H54 (cell line): ENCODE measurements around the gene AGK.
"Not testable (repeated sequence)": the region's sequence is repeated elsewhere in the genome, so short reads cannot be mapped to it uniquely, and the experiment has no call there.

Experiments
- DNase-seq: peaks from one replicate; pipeline ENCODE4 v3.0.0; 2011; ENCODE audit warnings: low spot score, mixed read lengths; ENCODE audit not compliant: insufficient read length
- FAIRE-seq: peaks from 3 replicates; lab custom pipeline; 2011; peaks lifted over from hg19 to GRCh38; lab: Jason Lieb, UNC
- POLR2A ChIP-seq: IDR thresholded peaks from 2 replicates; pipeline ENCODE4 v1.6.1; 2011; ENCODE audit warnings: low read depth, mild to moderate bottlenecking, low read length

AGK gene

GRCh38 chr7:141619745-141620144 is 68.5 kb downstream of the AGK start:
- FAIRE-seq = no peak
- no peak for DNase-seq
- no peak for TF ChIP-seq POLR2A

DNA sequence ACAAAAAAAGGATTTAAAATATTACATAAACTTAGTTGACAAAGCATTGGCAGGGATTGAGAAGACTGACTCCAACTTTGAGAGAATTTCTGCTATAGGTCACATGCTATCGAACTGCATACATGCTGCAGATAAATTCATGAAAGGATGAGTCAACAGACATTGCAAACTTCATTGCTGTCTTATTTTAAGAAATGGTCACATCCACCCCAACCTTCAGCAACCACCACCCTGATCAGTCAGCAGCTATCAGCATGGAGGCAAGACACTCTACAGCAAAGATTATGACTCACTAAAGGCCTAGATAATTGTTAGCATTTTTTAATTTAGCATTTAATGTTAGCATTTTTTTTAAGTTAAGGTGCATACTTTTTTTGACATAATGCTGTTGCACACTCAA is 73.6 kb downstream of the AGK start:
- DNase-seq (no peak), FAIRE-seq (no peak)
- TF ChIP-seq POLR2A = no peak

GRCh38 chr7:141630621-141631020 is 79.4 kb downstream of the AGK start:
- TF ChIP-seq POLR2A = no peak
- DNase-seq = no peak
- FAIRE-seq = no peak

DNA sequence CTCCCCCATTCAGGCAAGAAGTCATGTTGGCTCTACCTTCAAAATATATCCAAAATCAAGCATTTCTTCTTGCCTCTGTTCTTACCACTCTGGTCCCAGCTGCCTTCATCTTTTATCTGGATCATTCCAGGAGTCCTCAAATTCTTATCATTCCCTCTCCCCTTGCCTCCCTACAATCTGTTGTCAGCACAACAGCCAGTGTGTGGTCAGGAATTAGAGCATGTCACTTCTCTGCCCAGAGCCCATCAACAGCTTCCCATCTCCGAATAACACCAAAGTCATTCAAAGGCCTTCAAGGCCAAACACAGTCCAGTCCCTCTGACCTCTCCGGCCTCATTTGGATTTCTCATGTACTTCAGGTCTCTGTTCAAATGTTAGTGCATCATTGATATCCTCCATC is 80.3 kb downstream of the AGK start:
- TF ChIP-seq POLR2A = no peak
- no peak for DNase-seq
- no peak for FAIRE-seq

DNA sequence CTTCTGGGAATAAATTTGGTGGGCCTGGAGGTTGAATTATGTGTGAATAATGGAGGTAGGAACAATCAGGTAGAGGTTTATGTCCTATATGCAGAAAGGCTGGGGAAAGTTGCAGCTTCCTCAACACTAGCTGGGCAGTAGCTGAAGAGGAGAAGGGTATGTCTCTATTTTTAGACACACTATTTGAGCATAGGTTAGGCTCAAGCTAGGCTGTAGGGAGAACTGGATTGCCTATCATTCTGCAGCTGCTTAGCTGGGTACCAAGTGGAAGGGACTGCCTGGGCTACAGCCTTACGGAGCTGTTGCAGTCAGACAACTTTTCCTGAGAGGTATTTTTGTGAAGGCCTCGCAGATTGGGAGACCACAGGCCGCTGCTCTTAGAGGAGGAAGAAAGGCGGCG is 82.9 kb downstream of the AGK start:
- no peak for DNase-seq
- TF ChIP-seq POLR2A = no peak
- FAIRE-seq = no peak

- FAIRE-seq (no peak), DNase-seq (no peak)
- no peak for TF ChIP-seq POLR2A
Observed at GRCh38 chr7:141636053-141636452, 84.8 kb downstream of the AGK start.

- FAIRE-seq = peak; percentile 20
- TF ChIP-seq POLR2A = no peak
- DNase-seq = no peak
Observed at GRCh38 chr7:141640239-141640840, 89.1 kb downstream of the AGK start.

DNA sequence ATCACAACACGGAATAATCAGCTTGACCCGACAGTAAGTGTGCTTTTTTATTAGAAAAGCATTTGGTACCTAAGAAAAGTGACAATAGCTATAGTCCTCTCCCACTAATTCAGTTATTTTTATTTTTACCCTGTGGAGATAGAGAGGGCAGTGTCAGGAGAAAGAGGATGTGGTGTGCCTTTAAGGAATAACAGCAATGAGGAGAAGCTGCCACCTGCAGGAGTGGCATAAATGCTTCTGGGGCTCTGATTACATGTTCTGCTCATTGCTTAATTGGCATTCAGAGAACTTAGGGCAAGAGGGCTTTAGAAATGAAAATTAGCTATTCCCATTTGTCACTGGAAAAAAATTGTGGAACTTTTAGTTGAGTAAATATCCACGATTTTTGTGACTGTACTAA is 90.7 kb downstream of the AGK start:
- FAIRE-seq (no peak), DNase-seq (no peak)
- TF ChIP-seq POLR2A = no peak

DNA sequence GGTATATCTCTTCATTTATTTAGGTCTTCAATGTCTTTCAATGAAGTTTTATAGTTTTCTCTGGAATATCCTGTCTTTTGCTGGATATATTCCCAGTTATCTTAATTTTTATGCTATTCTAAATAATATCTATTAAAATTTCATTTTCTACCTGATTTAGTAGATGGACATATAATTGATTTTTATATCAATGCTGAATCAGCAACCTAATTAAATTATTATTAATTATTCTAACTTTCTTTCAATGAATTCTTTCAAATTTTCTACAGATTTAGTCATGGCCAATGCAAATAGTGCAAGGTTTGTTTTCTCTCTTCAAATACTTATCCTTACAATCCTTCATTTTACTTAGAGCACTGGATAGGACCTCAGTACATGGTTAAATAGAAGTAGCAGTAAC is 94.0 kb downstream of the AGK start:
- FAIRE-seq (no peak), DNase-seq (no peak)
- TF ChIP-seq POLR2A = no peak

- no peak for TF ChIP-seq POLR2A
- FAIRE-seq (no peak), DNase-seq (no peak)
Observed at GRCh38 chr7:141646826-141647480, 95.7 kb downstream of the AGK start.

DNA sequence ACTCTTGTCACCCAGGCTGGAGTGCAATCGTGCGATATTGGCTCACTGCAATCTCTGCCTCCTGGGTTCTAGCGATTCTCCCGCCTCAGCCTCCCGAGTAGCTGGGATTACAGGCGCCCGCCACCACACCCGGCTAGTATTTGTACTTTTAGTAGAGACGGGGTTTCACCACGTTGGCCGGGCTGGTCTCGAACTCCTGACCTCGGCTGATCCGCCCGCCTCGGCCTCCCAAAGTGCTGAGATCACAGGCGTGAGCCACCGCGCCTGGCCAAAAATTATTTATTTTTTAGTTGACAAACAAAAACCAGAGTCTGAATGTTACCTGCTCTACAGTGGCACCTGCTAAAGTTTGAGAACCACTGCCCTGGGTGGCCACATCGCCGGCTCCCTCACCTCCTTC is 96.5 kb downstream of the AGK start:
- DNase-seq, FAIRE-seq: not testable (repeated sequence)

GRCh38 chr7:141648276-141649114 is 97.3 kb downstream of the AGK start:
- no peak for FAIRE-seq
- no peak for TF ChIP-seq POLR2A
- DNase-seq = no peak

- no peak for TF ChIP-seq POLR2A
- FAIRE-seq = no peak
- no peak for DNase-seq
Observed at GRCh38 chr7:141649137-141649864, 98.1 kb downstream of the AGK start.
